HG02763 (cell line): ENCODE measurements around the gene OLIG1.

ENCODE experiments used
- ATAC-seq: cut with Tn5 transposase; IDR thresholded peaks from one replicate; pipeline ENCODE4 v1.9.1; 2021; ENCODE audit warnings: mild to moderate bottlenecking, moderate library complexity; ENCODE audit not compliant: unreplicated experiment

The OLIG1 gene

GRCh38 chr21:33089395-33090119, 19.6 kb downstream of the OLIG1 start:
- no peak for ATAC-seq

- no peak for ATAC-seq
These were observed 26.5 kb downstream of the OLIG1 start for GRCh38 chr21:33096426-33096825.

GRCh38 chr21:33099131-33099530, 29.2 kb downstream of the OLIG1 start:
- ATAC-seq: no peak

GRCh38 chr21:33101300-33101911, 31.5 kb downstream of the OLIG1 start:
- ATAC-seq: no peak

GRCh38 chr21:33105088-33105487, 35.1 kb downstream of the OLIG1 start:
- ATAC-seq: no peak

GRCh38 chr21:33108228-33108627, 38.3 kb downstream of the OLIG1 start:
- ATAC-seq: no peak

GRCh38 chr21:33109574-33110339, 39.8 kb downstream of the OLIG1 start:
- ATAC-seq: no peak

- no peak for ATAC-seq
These were observed 40.4 kb downstream of the OLIG1 start for GRCh38 chr21:33110340-33110715.

- no peak for ATAC-seq
These were observed 41.6 kb downstream of the OLIG1 start for GRCh38 chr21:33111577-33111976.

GRCh38 chr21:33112151-33112550, 42.2 kb downstream of the OLIG1 start:
- no peak for ATAC-seq

GRCh38 chr21:33112681-33113080, 42.7 kb downstream of the OLIG1 start:
- ATAC-seq: no peak

- ATAC-seq: no peak
These were observed 43.2 kb downstream of the OLIG1 start for GRCh38 chr21:33113131-33113530.

- ATAC-seq: no peak
These were observed 44.3 kb downstream of the OLIG1 start for GRCh38 chr21:33114276-33114675.

GRCh38 chr21:33115631-33116510, 45.9 kb downstream of the OLIG1 start:
- no peak for ATAC-seq

GRCh38 chr21:33116676-33117075, 46.7 kb downstream of the OLIG1 start:
- no peak for ATAC-seq

GRCh38 chr21:33117101-33117888, 47.4 kb downstream of the OLIG1 start:
- ATAC-seq: no peak
